GM12874 (cell line): ENCODE data around the gene TMEM59L.

ENCODE experiments used
- CTCF ChIP-seq: IDR thresholded peaks from 2 replicates; pipeline ENCODE4 v1.5.1; 2011; ENCODE audit warnings: low read depth, mild to moderate bottlenecking, control low read depth, low read length, moderate library complexity; ENCODE audit not compliant: insufficient read depth

The TMEM59L gene

DNA sequence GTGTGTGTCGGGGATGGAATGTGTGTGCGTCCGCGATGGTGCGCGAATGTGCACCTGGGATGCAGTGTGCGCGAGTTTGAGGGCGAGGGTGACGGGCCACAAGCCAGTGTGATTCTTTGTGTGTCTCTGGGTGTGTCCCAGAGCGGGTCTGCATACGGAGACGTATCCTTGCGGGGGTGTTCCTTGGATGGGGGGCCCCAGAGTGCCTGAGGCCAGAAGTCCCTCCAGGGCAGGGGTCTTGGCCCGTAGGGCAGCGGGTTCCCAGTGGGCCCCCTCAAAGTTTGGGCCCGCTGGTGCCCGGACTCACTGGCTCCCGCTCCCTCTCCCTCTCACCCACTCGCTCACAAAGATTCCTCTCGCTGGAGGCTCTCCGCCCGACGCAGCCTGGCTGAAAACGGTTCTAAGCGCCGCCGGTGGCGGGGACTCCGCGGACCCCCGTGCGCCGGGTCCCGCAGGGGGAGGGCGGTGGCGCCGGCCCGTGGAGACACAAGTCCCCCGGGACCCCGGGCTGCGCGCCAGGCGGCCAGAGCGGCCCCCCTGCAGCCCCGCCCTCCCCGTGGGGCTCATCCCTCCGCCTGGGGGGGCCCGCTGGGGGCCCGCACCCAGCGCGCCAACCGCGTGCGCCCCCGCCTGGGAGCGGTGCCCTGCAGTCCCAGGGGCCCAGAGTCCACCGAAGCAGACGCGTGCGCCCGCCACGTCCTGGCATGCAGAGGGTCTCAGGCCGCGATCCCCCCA is 7.0 kb upstream of the TMEM59L start:
- no peak for TF ChIP-seq CTCF

GRCh38 chr19:18606281-18607225 is 6.1 kb upstream of the TMEM59L start, which contains the start of gene CRLF1:
Gene CRLF1, minus strand, starts transcription at chr19:18606799. Its CDS starts 143 bp downstream, at chr19:18606656.
- TF ChIP-seq CTCF, result no peak

GRCh38 chr19:18607226-18608101 is 5.2 kb upstream of the TMEM59L start:
- TF ChIP-seq CTCF, result no peak

- no peak for TF ChIP-seq CTCF
Measured at GRCh38 chr19:18608102-18608804, 4.4 kb upstream of the TMEM59L start.

DNA sequence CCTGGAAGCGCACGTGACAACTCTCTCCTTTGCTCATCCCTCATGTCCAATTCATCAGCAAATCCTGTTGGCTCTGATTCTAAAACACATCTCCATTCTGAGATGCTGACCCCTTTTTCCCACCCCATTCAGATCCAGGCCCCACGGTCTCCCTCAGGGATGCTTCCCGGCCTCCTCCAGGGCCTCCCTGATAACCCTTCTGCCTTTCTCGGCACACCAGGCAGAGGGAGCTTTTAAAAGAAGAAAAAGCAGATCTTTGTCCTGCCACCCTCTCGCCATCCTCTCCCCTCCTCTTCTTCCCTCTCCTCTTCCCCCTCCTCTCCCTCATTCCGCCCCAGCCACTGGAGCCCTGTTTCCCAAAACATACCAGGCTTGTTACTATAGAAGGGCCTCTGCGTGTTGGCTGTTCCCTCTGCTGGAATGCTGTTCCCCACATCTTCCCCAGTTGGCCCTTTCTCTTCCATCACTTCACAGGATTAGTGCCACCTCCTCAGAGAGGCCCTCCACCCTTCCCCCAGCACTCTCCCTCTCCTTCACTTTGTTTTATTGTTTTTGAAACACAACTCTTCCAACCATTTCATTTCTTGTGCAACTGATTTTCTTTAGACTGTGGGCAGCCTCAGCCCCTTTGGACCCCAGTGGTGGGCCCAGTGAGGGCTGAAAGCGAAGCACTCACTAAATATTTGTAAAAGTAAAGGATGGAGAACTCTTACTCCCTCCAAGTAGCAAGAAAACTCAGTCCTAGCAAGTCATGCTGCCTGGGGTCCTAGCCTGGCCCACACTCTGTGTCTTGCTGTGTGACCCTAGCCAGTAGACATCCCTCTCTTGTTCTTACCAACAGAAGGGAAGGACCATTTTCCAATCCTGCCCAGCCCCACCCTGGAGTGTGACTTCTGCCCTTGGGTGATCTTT is 3.6 kb upstream of the TMEM59L start:
- TF ChIP-seq CTCF, result no peak

GRCh38 chr19:18609717-18610051 is 3.0 kb upstream of the TMEM59L start:
- no peak for TF ChIP-seq CTCF
